Activated CD8-positive, alpha-beta memory T cell treated with anti-CD3 and anti-CD28 coated beads, Interleukin-2, amount 50 U/mL, for 24 hours (primary cell): ENCODE measurements around the gene RASL11A.
"Not testable (repeated sequence)": the region's sequence is repeated elsewhere in the genome, so short reads cannot be mapped to it uniquely, and the experiment has no call there.

Experiments used
- DNase-seq: peaks from one replicate; pipeline ENCODE4 v3.0.0-alpha.2; 2020; ENCODE audit errors: extremely low read depth

The RASL11A gene

DNA sequence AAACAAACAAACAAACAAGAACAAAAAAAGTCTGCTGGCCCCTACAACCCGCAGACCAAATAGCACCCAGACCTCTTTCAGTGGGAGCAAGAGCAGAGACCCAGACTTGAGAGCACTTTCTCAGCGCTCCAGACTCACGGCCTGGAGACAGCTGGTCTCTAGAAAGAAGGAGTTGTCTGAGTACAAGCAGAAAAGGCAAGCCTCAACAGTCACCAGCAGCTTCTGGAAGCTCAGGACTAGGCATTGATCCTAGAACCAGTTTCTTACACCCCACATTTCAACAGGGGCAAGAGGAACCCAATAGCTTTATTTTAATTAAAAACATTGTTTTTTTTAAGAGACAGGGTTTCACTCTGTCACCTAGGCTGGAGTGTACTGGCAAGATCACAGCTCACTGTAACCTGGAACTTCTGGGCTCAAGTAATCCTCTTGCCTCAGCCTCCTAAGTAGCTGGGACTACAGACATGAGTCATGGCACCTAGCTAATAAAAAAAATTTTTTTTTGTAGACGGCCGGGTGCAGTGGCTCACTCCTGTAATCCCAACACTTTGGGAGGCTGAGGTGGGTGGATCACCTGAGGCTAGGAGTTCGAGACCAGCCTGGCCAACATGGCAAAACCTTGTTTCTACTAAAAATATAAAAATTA lies 30.4 kb downstream of the RASL11A start:
- DNase-seq: no peak

DNA sequence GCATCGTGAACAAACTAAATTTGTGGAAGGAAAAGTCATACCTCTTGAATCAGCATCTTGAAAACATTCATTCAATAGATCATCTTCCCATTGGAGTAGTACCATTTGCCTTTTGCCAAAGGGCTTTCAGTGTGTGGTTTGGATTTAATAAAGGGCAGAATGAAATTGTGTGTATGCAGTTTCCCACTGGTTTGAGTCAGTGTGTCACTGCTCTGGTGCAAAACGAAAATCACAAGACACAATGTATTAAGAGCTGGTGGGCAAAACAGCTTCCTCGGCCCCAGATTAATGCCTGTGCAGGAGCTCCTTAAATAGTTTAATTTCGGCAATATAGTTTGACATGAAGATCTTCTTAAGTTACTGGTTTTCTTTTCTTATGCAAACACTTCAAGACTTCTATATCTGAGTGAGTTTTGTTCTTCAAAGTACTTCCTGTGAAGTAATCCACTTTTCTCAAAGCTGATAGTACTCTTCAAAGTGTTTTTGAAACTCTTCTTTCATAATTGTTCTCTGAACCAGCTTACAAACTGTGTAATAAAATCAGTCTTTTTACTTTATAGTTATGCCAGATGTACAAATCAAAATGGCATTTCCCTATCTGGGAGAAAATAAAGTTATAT lies 32.1 kb downstream of the RASL11A start:
- DNase-seq: no peak

DNA sequence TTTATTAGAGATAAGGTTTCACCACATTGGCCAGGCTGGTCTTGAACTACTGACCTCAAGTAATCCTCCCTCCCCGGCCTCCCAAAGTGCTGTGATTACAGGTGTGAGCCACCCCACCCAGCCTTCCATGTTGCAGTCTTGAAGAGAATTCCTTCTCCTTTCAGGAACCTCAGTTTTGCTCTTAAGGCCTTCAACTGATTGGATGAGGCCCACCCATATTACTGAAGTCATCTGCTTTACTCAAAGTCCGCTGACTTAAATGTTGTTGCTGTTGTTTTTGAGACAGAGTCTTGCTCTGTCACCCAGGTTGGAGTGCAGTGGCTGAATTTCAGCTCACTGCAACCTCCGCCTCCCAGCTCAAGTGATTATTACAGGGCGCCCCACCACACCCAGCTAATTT lies 33.5 kb downstream of the RASL11A start:
- DNase-seq: no peak

DNA sequence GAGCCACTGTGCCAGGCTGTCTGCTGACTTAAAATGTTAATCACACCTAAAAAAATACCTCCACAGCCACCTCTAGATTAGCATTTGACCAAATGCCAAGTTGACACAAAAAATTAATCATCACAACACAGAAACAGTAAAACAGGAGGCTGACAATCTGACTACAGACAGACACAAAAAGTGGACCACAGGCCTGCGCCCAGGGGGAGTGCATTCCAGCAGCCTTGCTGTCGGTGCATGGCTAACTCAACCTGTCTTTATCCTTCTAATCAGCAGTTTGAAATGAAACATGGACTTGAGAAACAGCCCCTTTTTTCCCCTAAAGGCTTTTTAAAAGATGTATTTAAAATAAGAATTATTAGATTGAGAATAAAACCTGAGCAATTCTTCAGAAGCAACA lies 34.0 kb downstream of the RASL11A start:
- DNase-seq: no peak

DNA sequence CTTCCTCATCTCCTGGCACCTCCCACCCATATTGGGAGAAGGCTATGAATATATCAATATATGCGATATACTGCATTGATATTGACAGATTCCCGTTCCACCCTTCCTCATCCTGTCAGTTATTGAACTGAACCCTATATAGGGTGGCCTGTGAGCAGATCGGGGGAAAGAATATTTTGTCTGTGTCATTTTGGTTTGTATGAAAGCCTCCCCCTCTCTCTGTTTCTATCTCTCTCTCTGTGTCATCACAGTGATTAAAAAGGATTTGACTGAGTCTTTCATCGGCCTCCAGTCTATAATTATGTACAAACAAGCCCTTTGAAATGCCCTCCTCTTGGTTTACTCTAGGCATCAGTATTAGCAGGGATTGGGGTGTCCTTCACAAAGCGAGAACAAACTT lies 35.7 kb downstream of the RASL11A start:
- DNase-seq: no peak

DNA sequence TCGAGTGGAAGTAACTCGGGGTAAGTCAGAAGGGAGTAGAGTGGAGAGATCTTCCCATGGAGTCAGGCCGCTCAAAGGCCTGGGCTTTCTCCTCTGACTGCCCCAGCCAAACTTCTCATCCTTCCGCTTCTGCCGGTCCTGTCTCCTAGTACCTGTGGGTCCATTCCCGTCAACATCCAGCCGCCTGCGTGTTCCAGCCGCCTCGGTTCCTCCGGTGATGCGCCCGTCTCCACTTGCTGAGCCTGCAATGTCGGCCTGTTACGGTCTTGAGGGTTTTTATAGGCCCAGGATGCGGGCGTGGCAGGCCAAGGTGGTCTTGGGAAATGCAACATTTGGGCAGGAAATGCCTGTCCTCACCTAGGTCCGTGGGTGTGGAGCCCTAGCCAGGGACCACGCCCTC lies 38.3 kb downstream of the RASL11A start:
- DNase-seq: no peak

DNA sequence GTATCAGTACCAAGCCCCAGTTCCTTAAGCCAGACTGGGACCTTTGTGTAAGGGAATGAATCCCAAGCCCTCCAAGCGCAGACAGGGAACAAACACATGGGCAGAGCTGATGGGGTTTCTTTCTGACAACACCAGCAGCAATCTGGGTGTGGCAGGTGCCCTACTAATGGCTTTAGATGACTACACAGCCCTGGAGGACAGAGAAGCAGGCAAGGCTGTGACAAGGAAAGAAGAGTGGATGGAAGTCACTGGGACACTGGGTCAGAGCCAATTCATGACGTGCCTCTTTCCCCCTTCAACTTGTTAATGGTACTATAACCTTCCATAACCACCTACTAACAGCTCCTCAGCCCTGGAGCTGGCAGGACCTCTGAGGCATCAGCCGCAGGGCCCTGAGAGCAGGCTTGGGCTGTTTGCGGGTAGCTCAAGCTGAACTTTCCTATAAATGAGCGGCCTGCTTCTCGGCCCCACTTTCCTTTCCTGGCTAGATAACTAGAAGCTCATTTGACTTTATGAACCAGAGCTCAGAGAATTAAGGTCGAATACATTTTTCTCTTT lies 38.9 kb downstream of the RASL11A start:
- no peak for DNase-seq

DNA sequence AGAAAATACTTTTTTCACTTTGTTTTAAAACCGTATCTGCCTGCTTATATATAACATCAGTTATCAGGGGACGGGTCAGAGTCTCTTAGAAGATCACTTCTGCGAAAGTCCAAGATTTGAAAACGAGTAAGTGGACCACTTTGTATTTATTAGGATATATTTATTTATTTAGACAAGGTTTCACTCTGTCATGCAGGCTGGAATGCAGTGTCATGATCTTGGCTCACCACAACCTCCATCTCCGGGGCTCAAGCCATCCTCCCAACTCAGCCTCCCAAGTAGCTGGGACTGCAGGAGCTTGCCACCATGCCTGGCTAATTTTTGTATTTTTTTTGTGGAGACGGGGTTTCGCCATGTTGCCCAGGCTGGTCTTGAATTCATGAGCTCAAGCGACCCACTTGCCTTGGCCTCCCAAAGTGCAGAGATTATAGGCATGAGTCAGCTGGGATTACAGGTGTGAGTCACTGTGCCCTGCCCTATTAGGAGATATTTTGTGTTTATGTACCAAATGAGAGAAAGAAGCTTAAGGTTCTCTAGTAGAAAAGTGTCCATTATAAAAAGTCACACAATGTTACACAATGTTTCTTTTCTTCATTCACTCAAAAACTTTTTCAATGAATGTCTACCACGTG lies 39.5 kb downstream of the RASL11A start:
- DNase-seq: no peak

DNA sequence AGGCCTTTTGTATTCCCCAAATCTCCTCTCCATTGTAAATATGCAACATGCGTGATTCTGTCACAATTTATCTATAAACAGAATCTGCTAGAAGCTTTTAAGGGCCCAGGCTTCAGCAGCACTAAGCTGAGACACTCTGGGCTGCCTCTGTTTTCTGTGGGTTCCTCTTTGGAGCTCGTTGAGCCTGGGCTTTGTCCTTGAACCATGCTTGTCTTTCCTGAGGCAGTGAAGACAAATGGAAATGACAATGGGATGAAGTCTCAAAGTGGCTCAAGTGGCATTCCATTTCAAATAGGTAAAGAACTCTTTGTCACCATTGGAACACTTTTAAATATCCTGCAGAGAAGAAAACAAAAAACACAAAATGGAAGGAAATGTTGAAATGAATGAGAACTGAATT lies 40.3 kb downstream of the RASL11A start:
- no peak for DNase-seq

DNA sequence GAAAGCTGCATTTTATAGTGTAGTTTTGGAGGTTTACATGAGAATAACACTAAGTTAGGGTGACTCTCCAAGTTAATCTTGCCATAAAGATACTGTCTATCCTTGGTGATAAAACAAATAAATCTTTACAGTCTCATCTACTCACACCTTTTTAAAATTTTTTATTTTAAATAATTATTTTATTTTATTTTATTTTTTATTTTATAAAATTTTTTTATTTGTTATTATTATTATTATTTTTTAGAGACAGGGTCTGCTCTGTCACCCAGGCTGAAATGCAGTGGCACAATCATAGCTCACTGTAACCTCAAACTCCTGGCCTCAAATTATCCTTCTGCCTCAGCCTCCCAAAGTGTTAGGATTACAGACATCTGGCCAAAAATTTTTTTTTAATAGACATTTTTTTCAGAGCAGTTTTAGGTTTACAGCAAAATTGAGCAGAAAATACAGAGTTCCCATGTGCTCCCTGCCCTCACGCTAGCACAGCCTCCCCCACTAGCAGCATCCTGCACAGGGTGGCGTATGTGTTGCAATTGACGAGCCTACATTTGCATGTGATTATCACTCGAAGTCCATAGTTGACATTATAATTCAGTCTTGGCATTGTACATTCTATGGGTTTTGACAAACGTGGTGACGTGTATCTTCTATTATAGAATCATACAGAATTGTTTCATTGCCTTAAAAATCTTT lies 41.0 kb downstream of the RASL11A start:
- DNase-seq: no peak

DNA sequence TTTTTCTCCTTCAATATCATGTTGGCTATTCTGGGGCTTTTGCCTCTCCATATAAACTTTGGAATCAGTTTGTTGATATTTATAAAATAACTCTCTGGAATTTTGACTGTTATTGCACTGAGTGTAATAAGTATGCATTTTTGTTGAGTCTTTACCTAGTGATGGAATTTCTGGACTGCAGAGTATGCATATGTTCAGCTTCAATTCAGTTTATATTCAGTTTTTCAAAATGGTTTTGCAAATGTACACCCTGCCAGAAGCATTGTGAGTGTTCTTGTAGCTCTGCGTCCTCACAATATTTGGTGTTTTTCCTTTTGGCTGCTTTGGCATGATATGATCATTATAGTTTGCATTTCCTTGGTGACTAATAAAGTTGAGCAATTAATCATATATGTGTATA lies 43.1 kb downstream of the RASL11A start:
- DNase-seq: no peak

DNA sequence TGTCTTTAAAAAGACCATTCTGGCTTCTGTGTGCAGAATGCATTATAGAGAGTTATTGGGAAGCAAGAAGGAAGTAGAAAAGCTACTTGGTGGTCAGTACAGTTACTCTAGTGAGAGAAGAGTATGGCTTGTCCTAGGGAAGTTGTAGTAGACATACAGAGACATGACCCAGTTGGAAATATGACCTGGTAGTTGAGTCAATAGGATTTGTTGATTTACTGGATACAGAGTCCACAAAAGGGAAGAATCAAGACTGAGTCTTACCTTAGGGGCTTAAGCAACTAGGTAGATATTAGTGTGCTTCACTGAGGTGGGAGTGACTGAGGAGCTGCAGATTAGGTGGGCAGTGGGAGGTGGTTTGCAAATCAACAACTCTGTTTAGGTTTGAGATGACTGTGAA lies 48.8 kb downstream of the RASL11A start:
- no peak for DNase-seq

DNA sequence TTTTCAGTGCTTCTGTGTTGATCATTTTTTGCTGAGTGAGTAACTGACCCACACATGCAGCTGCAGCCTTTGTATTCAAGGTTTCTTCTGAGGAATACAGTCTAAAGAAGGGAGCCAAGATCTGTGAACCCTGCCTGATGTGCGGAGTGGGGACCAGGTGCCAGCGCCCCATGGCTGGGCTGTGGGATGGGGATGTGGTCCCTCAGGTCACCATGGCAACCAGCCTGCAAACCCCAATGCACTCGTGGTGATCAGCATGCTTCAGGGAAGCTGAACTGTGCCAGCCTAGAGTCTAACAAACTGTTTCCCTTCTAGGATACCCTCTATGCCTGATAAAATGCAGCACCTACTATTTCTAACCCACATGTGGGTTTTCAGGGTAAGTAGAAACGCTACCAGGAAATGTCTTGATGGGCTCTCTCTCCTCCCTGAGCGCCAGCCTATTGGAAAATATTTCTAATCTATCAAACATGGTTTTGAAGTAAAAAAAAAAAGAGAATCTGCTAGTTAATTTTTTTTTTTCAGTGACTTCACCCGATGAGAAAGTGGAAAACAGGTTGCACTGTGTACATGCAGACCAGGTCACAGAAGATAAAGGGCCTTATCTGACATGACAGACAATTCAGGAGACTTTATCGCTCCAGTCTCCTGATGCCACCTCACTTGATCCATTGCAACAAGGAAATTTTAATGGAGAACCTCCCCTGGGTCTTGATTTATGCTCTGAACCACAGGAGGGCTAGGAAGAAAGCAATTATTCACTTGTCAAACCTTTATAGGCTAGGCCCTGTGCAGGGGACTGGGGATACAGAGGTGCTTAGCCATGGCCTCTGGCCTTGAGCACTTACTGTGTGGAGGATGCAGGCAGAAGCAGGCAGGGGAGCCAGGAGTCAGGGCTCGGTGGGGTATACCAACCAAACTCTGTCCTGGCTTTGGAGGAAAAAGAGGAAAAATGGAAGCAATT lies 51.1 kb downstream of the RASL11A start:
- no peak for DNase-seq

DNA sequence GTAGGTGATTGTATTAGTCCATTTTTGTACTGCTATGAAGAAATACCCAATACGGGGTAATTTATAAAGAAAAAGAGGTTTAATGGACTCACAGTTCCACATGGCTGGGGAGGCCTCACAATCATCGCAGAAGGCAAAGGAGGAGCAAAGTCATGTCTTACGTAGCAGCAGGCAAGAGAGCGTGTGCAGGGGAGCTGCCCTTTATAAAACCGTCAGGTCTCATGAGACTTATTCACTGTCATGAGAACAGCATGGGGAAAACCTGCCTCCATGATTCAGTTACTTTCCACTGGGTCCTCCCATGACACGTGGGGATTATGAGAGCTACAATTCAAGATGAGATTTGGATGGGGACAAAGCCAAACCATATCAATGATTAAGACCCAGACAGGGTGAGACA lies 51.8 kb downstream of the RASL11A start:
- not testable (repeated sequence) for DNase-seq
